Measurements from ENCODE around the gene GNB5.
"Not testable (repeated sequence)": the region's sequence is repeated elsewhere in the genome, so short reads cannot be mapped to it uniquely, and the experiment has no call there.

Gene GNB5

DNA sequence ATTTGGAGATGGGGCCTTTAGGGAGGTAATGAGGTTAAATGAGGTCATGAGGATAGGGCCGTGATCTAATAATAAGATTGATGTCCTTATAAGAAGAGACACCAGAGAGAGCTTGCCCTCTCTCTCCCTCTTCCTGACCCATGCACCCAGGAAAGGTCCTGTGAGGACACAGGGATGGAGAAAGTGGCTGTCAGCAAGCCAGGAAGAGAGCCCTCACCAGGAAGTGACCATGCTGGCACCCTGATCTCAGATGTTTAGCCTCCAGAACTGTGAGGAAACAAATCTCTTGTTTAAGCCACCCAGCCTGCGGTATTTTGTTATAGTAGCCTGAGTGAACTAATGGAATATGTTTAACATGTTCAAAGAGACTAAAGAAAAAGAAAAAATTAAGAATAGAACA lies 15.3 kb upstream of the GNB5 start:
- DNase-seq, result no peak

DNA sequence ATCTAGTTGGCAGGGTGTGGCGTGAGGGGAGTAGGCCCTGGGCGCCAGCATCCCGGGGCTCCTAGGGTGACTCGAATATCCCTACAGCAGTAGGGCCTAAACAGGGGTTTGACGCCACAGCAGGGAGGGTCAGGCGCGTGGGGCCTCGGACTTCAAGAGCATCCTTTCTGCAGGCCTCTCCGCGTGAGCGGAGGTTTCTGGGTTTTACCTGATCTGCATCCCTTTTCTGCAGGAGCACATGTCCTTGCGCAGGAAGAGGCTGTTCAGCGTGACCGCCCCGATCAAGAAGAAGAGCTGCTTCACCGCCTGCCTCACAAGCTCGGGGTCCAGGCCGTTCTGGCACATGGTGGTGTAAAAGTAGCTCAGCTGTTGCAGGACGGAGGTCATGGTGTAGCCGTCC lies 13.5 kb upstream of the GNB5 start:
- DNase-seq, result no peak

DNA sequence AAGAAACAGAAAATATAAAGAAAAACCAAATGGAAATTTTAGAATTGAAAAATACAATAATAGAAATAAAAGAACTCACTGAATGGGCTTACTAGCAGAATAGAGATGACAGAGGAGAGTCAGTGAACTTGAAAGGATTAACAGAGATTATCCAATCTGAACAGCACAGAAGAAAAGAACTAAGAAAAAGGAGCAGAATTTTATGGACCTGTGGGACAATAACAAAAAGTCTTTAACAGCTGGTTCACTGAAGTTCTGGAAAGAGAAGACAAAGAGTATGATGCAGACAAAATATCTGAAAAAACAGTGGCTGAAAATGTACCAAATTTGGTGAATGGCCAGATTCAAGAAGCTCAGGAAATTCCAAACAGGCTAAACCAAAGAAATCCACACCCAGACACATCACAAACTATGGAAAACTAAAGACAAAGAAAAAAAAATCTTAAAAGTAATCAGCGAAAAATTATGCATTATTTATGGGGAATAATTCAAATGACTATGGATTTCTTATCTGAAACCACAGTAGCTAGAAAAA lies 9.7 kb upstream of the GNB5 start:
- DNase-seq, result no peak

DNA sequence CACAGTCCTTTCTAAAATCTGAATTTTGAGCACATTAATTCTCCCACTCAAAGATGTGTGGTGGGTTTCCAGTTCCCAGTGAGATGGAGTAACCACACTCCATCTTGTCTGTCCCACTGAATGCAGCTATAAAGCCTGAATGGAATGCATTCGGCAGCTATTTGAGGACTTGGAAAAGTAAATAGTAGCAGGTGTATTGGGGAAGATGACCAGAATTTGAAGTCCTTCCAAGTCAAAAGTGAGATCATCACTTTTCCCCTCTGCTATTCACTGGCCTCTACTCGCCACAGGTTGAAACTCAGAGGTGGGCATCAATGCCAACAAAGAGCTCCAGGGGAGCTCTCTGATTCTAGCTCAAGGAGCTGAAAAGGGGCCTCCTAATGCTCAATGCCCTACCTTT lies 8.1 kb upstream of the GNB5 start:
- no peak for DNase-seq

DNA sequence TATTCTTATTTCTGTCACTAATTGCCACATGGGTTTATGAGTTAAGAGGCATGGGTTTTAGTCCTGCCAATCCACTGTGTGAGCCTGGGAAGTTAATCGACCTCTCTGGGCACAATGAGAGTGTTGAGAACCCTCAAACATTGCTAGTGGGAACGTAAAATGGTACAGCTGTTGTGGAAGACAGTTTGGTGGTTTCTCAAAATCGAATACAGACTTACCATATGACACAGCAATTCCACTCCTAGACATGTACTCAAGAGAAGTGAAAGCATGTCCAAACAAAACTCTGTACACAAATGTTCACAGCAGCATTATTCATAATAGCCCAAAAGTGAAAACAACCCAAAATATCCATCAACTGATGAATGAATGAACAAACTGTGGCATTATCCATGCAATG lies 5.7 kb upstream of the GNB5 start:
- no peak for DNase-seq

DNA sequence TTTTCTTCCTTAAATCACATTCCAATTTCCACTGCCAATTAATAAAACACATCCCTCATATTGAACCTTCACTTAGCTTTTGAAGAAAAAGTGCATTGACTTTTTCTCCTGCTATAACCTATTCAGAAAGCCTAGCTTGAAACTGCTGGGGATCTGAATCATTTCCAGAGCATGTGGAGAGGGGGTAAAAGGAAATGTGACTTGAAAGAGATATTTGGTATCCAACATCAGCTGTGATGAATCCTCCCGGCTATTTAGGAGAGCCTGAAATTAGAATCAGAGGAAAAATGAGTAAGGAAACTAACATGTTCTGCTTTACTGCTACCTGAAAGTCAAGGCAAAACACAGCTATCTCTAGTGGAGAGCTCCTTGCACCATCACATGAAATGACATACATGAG lies 2.6 kb upstream of the GNB5 start:
- DNase-seq, result no peak

DNA sequence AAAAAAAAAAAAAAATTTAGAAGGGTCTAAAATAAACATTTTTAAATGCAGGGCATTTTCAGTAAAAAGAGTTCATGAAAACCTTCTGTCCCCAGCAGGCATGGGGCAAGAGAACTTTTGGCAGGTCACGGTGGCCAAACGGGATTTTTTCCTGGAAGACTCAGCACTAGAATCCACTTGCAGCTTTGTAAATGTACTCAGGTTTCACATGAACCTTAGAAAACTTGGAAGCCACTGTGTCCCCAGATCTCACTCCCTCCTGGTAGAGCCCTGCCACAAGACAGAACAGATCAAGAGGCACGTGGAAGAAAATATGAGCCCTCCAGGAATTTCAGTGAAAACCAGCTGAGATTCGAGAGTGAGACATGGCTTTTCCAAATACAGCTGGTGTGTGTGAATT lies 2.1 kb upstream of the GNB5 start:
- no peak for DNase-seq

DNA sequence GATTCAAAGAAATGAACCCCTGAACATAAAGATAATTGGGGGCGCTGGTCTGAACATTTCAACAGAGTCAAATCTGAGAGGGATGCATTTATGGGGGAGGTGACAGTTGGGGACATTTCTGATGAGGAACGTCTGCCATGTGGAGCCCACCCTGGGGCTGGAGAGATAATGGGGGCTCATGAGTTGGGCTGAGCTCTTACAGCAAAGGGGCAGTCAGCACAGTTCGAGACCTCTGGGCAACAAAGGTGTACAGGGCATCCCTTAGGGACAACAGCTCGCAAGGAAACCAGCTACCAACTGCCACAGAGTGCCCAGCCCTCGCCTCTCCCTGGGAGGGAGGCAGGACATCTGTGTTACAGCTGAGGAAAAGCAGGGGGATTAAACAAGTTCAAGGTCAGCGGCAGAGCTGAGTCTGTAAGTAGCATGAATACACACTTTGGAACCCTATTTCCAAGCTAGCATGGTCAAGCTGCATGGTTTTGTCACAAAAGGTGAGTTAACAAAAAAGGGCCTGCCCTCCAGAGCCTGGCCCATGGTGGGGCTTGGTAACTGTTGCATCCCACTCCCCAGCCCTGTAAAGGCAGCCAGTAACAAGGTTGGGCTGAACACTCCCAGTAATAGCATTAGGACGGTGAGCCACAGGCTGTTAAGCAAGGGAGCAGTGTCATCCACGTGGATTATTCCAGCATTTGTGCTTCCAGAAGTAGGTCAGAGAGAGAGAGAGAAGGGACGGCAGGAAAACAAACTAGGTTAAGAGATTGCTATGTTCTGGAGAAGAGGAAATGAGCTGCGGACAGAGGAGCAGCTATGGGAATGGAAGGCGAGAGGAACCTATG lies 4.3 kb downstream of the GNB5 start:
- no peak for DNase-seq

DNA sequence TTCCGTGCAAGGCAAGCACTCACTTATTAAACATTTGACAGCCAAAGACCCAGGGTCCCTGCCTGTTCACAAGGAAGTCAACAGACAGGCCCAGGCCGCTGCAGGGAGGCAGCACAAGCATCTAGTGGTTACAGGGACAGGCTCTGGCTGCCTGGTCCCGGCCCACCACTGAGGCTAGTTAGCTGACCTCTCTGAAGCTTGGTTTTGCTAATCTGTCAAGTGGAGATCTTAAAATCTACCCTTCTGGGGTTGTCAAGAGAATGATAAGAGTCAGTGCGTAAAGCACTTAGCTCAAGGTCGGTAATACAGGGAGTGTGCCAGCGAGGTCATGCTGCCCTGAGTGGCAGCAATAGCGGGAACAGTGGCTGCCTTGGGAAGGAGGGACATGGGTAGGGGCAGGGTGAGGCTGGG lies 6.0 kb downstream of the GNB5 start:
- no peak for DNase-seq

DNA sequence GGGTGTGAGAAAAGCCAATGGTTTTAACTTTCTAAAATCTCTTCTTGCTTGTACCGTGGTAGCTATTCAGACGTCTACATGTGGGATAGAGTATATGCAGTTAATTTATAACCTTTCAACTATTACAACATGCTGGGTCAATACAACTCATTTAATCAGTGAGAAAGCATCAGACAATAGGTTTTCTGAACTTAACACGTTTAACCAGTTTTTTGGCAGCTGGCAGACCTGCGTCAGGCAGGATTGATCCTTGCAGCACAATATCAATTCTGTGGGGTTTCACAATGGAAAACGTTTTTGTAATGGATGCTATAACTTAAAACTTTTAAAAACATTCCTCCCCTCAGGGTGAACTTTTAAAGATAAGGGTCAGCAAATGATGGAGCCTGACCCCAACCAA lies 6.5 kb downstream of the GNB5 start:
- DNase-seq, result no peak

DNA sequence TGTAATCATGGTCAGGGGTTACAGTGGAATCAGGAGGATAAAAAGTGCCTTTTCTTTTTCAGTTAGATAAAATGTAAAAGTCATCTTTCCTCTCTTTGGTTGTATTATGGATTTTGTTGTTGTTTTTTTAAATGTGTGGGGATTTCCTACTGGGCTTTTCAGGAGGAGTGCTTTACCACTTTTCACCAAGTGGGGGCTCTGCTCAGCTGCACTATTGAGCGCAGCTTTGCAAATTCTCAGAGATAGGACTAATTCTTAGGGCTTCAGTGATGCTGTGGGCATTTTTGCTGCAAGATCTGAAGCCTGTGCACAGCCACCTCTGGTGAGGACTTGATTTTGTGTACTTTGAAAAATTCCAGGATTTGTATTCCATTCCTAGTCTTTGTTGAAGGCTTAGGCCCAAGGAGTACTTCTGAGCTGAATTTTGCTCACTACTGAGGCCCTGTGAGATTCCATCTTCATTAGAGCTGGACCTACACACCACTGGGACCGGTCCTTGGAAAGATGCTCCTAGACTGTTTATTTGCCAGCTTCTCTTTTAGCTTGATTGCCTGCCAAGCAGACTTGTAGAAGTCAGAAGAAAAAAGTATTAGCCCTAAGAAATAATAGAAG lies 7.5 kb downstream of the GNB5 start:
- DNase-seq, result no peak

DNA sequence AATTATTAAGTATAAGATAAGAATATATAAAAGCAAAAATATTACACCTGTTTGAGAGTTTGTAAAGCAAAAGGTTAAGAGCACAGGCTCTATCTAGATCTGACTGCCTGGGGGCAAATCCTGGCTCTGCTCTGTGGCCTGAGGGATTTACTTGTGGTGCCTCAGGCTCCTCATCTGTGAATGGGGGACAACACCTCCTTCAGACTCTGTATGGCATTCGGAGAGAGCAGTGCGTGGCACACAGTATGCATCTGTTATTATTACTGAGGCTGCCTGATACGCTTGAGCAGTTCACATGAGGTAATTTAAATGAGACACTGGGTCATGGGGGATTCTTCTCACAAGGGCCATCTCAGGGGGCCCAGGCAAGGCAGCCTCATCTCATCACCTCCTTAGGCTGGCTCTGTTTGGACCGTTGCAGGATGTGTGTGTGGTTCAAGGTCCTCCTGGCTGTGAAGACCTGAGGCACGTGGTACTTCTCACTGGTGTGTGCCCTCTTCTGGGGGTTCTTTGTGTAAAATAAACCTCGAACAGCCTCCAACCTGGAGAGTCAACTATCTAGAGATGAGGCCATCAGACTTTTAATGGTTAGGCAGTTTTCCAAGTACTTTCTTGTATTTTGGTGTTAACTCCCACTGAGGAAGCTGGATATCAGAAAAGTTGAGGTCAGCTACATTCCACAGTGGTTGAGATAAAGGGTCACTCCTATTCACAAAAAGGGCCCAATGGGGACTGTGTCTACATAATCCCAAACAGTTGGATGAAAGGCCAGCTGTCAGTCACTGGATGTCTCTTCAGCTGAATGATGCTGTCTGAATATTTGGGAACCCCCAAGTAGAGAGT lies 9.0 kb downstream of the GNB5 start:
- no peak for DNase-seq

DNA sequence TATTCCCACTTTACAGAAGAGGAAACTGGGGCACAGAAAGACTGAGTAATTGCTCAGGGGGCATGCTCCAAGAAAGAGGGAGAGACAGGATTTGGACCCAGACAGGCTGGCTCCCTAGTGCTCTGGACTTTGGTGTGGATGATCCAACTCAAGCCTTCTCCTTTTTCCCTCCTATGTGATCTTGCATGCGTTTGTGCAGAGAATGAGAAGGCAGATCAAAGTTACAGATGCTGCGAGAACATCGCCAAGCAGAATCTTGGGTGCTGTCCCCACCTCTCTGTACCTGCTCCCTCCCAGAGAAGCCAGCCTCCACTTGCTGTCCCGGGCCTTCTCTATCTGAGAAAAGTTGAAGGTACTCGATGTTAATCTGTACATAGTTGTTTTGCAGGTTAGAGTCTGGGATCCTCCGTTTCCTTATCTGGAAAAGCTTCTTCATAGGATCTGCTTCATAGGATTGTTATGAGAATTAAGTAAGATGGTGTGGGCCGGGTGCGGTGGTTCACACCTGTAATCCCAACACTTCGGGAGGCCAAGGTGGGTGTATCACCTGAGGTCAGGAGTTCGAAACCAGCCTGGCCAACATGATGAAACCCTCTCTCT lies 10.2 kb downstream of the GNB5 start:
- DNase-seq, result no peak

DNA sequence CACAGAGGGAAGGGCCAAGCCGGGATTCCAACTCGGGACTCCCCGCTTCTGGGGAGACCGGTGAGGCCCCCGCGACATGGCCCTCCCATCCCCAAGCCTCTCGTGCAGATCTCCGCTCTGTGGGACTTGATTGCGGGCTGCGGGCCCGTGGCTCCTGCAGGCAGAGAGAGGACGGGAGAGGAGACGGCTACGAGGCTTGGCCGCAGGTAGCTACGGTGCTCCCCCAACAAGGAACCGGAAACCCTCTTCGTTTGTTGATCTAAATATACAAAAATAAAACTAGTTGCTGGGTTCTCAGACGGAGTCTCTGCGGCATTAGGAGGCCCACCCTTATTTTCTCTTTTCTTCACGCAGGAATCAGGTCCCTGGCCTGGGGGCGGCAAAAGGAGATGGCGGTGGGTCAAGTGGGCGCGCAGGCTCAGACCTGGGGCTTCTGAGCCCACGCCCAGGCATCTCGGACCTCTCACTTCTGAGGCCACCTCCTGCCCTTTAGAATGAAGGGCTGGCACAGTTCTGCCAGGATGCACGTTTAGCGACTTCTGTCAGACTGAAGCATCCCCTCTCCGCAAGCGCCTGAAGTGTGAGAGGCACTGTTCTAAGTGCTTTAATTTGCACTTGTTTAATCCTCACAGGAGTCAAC lies 10.9 kb downstream of the GNB5 start:
- peak; percentile 43 for DNase-seq

DNA sequence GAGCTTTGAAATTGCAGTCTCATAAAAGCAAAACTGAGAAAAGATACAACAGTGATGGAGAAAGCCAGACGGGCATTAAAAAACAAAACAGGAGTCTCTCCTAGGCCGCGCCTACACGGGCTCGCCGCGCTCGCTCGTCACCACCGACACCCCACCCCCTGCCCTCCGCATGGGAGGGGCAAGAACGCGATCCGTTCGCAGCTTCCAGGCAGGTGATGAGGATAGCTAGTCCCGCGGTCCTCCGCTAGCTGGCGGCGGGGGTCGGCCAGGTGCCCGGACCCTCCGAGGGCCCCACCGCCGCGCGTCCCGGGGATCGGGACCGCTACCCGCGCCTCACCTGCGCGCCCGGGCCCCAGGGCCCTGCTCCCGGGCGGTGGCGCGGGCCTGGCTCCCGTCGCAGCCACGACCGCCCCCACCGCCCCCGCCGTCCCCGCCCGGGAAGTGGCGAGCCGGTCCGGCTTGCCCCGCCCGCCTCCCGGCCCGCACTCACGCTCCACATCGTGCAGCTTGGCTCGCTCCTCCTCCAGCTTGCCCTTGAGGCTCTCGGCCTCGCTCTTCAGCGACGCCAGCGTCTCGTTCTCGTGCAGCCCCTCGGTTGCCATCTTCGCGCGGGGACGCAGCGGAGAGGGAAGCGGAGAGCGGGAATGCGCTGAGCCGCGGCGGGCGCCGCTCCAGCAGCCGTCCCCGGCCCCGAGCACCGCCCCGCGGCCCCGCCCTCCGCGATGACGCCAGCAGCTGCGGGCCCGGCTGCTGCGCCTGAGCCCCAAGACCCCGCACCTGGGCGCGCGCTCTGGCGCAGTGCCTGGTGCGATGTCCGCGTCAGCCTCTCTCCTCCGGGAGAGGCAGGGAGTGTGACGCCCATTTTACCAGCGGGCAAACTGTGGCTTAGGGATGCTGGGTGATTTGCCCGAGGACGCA lies 11.7 kb downstream of the GNB5 start:
- DNase-seq, result peak; percentile 85

DNA sequence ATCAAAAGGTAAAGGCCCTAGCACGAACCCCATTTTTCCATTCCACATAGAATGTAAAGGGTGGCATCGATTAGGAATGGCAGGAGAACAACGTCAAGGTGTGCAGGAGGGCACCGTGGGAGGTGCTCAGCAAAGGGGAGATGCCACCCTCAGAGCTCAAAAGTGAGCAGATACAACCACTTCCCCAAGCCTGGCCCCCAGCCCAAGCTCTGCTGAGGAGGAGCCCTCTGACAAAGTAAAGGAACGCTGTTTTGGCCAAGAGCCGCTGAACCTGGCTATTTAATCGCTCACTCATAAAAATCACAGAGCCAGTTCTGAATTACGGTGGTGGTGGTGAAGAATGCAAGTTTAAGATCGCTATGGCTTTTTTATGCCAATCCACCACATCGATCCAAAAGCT lies 12.4 kb downstream of the GNB5 start:
- DNase-seq, result no peak

DNA sequence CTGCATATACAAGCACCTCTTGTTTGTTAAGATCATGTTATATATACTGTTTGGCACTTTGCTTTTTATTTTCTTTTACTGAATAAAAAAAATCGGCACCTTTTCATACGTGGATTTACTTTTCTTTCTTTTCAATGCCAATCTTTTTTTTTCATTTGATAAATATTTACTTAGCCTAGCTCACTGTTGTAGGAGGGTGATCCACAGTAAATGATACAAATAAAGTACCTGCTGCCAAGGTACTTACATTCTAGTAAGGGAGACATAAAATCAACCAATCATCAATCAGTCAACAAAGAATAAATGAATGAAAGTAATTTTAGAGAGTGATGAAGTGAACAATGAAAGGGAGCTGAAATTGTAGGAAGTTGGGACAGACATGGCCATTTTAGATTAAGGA lies 18.3 kb downstream of the GNB5 start:
- no peak for DNase-seq

DNA sequence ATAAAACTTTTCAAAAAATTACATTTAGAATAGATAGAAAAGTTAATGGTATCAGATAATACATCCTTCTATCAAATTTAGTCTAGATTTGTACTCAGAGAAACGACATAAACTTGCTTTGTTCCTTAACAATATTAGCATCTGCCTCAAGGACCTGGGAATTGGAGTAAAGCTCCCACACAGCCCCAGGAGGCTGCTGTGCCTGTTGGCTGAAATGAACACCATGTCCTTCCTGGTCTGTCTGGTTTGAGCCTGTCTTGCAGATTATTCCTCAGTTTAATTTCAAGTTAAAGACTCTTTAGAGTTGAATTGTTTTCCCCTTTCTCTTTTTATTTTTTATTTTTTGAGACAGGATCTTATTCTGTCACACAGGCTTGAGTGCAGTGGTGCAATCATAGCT lies 19.4 kb downstream of the GNB5 start:
- no peak for DNase-seq

DNA sequence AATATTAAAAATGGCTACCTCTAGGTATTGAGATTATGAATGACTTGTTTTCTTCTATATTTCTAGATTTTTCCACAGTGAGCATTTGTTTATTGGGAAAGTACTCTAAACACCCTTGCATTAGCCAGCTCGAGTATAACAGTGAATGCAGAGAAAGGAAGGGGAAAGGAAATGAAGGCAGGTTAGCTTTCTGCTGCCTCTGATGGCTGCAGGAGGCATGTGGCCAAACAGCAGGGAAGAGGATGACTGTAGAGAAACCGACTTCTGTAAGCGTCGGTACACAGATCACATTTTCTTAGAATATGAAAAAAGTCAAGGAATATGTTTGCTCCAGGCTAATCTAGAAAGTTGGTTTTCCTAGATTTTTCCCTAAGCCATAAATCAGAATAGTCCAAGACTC lies 19.8 kb downstream of the GNB5 start:
- DNase-seq, result no peak

DNA sequence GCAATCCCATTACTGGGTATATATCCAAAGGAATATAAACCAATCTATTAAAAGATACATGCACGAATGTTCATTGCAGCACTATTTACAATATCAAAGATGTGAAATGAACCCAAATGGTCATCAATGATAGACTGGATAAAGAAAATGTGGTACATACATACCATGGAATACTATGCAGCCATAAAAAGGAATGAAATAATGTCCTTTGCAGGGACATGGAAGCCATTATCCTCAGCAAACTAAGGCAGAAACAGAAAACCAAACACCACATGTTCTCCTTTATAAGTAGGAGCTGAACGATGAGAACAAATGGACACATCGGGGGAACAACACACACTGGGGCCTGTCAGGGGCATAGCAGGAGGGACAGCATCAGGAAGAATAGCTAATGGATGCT lies 21.0 kb downstream of the GNB5 start:
- not testable (repeated sequence) for DNase-seq

DNA sequence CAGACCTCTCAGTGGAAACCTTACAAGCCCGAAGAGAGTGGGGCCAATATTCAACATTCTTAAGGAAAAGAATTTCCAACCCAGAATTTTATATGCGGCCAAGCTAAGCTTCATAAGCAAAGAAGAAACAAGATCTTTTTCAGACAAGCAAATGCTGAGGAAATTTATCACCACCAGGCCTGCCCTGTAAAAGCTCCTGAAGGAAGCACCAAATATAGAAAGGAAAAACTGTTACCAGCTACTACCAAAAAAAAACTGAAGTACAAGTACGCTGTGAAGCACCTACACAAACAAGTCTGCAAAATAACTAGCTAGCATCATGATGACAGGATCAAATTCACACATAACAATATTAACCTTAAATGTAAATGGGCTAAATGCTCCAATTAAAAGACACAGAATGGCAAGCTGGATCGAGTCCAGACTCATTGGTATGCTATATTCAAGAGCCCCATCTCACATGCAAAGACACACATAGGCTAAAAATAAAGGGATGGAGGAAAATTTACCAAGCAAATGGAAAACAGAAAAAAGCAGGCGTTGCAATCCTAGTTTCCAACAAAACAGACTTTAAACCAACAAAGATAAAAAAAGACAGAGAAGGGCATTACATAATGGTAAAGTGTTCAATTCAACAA lies 25.6 kb downstream of the GNB5 start:
- not testable (repeated sequence) for DNase-seq

Measured in effector CD4-positive, alpha-beta T cell (primary cell).